NCI-H2171 (cell line): ENCODE results near the gene SEMA3B.
"Not testable (repeated sequence)": the region's sequence is repeated elsewhere in the genome, so short reads cannot be mapped to it uniquely, and the experiment has no call there.

Experiments
- DNase-seq: peaks from one replicate; lab custom pipeline; 2025; lab: John Stamatoyannopoulos, UW

SEMA3B gene

DNA sequence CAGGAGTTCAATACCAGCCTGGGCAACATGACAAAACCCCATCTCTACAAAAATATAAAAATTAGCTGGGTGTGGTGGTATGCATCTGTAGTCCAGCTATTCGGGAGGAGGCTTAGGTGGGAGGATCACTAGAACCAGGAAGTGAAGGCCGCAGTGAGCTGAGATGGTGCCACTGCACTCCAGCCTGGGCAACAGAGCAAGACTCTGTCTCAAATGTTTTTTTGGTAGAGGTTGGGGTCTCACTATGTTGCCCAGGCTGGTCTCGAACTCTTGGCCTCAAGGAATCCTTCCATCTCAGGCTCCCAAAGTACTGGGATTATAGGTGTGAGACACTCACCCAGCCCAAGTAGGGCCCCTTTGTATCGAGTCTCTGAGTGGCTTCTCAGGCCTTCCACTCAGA, 25.1 kb downstream of the SEMA3B start:
- no peak for DNase-seq

DNA sequence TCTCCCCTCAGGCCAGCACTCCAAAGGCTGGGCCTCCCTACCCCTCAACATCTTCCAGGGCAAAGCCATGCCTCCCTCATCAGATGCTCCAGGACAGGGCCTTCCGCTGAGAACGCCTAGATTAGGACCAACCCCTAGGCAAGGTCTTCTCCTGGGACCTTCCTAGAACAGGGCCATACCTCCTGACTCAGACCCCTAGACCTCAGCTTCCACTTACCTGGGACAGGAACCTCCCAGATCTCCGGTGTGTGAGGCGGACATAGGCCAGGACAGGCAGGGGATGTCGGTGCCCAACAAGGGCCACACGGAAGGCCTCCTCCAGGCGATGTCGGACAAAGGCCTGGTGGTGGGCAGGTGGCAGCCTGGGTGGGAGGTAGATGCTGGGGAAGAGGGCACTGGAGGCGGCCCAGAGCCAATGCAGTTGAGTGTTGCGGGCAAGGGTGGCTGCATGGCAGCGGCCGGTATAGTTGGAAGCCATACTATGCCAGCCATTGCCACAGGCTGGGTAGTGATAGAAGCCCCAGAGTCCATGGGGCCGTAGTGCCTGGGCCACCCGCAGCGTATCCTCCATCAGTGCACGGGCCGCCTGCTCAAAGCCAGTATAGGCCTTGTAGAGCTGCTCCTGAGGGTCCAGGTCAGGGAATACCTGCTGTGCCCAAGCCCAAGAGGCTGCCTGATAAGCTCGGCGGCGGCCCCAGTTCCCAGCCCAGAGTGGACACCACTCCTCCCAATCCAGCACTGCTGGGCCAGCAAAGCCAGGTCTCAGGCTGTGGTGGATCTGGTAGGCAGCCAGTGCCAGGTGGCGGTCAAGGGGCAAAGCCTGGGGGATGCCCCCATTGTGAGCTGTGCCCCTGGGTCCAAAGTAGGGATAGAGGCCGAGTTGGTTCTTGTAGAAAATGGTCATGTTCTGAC, 25.8 kb downstream of the SEMA3B start:
- no peak for DNase-seq

DNA sequence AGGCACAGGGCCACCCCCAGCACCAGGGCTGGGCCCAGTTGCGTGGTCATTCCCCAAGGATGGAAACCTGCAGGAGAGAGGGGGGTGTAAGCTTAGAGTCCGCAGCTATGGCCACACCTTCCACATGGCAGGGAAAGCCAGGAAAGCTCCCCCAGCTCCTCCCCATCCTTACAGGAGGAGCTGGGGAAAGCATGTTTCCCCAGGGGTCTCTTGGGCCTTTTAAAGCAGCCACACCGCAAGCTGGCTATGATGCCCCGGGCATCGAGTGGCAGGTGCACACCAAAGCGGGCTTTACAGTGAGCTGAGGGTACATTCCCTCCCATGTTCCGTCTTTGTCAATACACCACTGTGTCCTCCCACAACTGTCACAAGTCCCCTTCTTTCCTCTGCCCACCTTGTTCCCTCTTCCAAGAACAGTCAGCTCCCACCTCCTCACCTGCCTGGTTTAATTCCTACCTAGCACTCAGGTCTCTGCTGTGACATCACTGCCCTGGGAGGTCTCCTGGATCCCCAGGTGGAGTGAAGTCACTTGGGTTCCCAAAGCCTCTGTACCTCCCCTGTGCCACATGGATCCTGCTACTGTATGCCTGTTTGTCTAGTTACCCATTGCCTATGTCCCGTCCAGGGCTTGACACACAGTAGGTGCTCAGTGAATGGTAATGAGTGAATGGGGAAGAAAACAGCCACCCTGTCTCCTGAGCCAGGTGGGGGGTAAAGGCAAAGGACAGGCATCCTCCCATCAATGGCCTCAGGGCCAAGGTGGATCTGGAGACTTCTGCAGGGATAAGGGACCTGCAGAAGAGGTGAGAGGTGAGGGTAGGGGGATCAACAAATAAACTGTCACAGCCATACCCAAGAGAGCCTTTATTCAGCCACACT, 26.8 kb downstream of the SEMA3B start:
- DNase-seq: no peak

DNA sequence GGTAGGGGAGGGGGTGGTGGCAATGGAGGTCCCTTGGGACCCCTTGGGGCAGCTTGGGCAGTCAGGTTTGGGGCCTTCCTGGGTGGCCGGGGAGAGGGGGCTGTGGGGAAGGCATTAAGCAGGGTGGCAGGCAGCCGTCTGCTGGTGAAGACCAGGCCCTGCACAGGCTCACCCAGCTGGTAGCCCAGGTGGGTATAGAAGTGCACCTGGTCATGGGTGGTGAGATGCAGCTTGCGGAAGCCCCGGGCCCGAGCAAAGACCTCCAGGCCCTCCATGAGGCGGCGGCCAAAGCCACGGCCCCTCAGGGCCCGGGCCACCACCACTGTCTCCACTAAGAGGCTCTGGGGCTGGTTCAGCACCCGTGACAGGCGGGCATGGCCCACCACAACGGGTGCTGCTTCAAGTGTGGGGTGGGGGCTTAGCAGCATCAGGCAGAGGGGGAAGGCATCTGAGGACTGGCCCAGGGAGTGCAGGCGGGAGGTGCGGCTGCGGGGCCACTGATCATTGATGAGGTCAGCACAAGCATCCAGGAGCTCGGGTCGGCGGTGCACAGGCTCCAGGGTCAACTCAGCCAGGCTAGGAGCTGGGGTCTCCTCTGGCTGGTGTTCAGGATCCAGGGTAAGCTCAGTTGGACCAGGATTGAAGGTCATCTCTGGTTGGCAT, 27.9 kb downstream of the SEMA3B start:
- DNase-seq: no peak

DNA sequence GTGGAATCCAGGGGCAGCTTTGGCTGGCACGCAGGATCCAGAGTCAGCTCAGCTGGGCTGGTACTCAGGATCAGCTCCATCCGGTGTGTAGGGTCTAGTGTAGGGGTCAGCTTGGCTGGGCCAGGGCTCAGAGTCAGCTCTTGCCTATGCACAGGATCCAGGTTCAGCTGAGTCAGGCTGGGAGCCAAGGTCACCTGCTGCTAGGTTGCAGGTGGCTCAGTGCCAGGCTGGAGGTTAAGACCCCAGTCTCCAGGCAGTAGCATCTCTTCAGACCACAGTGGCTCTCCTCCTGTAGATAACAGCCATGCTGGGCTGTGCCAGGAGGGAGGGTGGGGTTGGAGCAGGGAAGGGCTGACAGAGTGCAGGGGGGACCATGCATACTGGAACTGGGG, 28.4 kb downstream of the SEMA3B start:
- no peak for DNase-seq

DNA sequence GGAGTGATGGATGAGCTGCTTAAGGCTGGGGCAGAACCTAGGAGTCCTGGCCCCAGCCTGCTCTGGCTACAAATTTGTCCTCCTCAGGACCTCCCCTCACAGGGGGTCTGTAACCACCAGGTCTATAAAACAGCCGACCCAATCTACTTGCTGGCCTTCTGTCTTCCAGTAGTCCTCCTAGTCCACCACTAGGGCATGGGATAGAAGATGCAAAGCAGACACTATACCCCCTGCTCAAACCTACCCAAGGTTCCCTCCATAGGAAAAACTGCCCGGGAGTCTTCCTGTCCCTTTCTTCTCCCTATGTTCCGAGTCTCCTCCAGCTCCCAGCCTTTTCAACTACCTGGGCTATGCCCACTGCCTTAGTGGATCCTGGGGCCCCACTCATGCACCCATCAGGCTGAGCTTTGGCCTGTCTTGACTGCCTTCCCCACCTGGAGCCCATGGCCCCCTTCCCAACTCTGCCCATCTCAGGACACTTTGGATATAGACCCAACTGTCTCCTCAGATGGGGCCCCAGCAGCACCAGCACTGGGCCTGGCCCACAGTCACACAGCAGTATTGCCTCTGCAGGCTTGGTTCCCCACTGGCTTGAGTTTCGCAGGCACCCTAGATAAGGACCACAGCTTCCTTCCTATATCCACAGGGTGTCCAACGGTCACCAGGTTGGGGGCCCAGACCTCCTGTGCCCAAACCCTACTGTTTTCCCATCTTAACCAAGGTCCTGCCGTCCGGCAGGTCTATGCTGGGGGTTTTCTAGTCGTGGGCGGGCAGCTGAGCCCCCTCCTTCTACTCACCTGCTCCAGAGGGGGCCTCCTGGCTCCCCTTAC, 29.2 kb downstream of the SEMA3B start:
- no peak for DNase-seq

DNA sequence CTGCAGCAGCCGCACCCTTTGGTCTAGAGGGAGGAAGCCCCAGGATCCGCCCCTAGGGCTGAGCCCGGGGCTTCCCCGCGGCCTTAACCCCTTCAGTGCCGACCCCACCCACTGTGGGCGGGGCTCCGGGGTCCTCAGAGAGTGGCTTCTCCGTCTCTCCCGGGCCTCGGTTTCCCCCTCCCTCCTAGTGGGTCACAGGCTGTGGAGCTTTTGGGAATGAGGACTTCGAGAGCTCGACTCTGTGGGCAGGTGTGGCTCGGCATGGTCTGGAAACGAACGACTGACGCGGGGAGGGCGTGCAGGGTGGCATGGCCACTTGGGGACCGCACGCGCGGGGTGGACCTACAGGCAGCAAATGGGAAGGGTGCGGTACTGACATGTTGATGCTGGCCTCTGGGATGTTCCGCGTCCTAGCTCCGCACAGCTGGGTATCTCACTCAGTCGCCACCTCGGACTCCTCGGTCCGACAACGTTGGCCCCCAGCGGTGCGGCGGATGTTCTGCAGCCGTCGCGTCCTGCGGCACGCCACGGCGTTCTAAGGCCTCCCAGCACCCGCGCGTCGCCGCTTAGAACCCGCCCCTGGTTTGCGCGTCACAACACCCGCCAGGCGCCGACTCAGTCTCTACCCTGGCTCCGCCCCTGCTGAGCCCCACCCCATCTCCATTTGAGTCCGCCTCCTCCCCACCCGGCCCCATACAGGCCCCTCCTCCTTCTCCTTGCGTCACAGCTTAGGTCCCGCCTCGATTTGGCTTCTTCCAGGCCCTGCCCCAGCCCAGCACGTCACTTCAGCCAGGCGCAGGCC, 30.1 kb downstream of the SEMA3B start, which contains the start of the genes HYAL3 and NAA80:
Gene HYAL3 (minus strand): TSS at position 570 of the 802 bp plus-strand sequence. CDS start 3,803 bp downstream, outside the sequence.
Gene NAA80 (minus strand): TSS at position 570 of the 802 bp plus-strand sequence. CDS start 1,942 bp downstream, outside the sequence.
- peak; percentile 93 for DNase-seq

DNA sequence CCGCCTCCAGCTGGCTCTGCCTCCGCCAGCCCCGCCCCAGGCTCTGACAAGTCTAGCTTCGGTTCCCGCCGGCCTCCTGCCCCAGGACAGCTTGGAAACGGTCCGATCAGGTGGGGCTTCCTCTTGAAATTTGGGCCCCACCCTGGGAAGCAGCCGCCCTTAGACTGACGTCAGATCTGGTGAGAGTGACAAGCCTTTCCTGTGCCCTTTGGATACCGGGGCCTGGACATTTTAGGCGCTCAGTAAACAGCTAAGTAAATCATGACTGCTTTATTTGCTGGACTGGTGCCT, 30.6 kb downstream of the SEMA3B start:
- no peak for DNase-seq

DNA sequence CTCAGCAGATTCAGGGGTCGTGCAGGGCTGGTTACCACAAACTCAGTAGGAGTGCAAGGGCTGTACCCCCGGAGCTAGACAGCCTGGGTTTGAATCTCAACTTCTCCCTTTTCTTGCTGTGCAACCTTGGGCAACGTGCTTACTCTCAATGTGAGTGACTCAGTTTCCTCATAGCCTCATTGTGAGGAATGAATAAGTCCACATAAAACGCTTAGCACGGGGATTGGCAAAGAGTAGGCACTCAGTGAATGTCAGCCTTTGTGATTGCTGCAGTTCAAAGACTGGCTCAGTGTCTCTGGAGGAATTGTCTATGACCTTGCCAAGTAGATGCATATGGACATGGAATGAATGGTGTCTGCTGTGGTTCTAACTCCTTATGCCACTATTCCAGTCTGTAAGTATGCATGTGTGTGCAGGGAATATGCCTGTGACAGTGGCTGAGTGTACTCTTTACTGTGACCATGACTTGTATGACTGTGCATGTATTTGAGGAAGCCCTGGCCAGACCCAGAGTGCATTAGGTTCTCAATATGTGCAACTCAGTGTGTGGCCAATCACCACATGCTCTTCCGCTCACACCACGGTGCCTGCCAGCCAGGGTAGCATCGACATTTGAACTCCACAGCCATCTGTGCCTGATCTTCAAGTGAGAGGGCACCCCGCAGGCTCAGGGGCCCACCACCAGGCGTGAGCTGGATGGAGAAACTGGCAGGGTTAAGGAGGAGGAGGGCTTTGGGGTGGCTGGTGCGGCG, 31.2 kb downstream of the SEMA3B start:
- no peak for DNase-seq

DNA sequence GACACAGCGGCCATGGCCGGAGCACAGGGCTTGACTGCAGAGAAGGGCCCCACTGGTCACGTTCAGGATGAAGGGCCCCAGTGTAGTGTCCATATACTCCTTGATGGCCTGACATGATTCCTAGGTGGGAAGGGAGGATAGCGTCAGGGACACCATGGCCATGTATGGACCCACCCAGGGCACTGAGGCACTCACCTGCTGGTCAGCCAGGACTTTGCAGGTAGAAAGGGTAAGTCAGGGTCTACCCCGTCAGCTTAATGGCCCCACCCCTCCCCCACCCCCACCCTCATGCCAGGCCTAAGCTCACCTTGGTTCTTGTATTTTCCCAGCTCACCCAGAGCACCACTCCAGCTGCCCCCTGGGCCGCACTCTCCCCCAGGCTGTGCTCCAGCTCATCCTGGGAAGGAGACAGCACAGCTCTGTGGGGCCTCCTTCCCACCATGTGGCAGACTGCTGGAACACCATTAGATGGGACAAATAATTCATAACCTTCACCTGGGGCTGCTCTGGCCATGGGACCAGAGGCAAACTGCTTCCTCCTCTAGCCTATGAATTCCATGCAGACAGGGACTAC, 31.8 kb downstream of the SEMA3B start:
- no peak for DNase-seq

DNA sequence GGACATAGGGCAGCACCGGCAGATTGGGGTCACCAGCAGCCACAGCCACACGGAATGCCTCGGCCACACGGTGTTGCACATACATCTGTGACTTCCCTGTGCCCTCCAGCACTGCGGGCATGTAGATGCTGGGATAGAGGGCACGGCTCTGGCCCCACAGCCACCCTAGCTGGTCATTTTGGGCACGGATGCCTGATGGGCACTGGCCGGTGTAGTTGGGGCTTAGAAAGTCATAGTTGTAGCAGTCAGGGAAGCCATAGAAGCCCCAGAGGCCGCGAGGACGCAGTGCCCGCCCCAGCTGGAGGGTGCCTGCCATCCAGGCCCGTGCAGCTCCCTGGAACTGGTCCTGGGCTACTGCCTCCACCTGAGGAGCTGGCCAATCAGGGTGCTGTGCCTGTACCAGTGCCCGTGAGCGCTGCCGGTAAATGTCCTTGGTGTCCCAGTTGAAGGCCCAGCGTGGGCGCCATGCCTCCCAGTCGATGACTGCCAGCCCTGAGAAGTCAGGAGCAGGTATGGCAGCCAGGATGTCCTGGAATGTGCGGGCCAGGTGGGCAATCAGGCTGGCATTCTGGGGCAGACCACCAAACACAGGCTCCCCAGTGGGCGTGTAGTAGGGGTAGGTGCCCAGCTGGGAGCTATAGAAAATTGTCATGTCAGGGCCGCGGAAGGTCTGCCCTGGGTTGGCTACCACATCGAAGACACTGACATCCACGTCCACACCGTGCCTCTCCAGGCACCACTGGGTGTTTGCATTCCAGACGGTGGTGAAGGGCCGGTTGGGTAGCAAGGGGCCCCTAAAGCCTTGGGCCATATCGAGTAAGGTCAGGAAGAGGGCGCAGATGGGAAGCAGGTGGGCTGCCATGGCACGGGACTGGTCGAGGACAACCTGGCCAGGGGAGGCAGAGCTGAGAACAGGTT, 33.4 kb downstream of the SEMA3B start:
- DNase-seq: no peak

DNA sequence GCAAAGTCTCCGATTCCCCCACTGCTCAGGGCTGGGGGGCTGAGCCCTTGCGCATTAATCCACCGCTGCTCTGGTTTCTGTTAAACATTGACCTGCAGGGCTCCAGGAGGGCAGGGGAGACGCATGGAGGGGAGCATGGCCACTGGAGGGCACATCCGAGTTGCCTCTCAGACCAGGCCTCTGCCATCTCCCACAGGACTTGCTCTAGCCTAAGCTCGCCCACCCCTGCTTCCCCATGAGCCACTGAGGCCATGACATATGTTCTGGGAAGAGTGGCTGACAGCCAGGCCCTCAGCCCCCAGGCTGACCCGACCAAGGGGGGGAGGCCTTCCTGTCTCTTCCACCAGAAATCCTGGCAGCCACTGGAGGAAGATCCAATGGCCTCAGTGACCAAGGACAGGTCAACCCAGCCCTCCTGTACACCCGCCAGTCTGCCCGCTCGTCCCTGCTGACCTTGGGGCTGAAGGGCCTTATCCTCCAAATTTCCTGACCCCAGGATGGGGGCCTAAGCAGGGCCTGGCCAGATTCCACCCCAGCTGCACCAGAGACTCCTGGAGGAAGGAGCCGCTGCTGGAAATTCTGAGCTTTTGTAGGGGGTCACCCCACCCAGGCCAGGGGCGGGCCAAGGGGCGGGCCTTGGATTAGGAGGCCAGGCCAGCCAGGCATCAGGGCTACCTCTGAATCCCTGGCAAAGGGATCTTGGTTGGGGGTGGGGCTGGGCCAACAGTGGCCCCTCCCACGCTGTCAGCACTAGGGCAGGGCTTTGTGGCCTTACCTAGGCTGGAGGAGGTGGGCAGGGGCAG, 34.3 kb downstream of the SEMA3B start, which contains the start of gene HYAL1:
Gene HYAL1 (minus strand): TSS at position 562 of the 803 bp plus-strand sequence. CDS start 618 bp downstream, outside the sequence.
- DNase-seq: no peak

DNA sequence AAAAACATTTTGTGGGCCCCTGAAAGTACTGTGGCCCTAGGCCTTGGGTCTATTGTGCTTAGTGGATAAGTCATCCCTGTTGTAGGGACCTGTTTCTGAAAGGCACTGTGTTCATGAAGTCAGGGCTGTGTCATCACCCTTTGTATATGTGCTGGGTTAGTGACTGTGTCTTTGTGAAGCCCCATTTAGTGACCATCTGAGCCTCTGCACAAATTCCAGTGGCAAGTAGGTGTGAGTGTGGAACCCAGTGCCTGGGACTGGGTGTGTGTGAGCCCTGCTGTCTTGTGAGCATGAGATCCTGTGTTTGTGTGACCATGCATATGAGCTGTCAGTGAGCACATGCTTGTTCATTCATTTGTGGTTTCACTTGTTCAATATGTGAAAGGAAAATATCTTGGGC, 35.7 kb downstream of the SEMA3B start:
- no peak for DNase-seq

DNA sequence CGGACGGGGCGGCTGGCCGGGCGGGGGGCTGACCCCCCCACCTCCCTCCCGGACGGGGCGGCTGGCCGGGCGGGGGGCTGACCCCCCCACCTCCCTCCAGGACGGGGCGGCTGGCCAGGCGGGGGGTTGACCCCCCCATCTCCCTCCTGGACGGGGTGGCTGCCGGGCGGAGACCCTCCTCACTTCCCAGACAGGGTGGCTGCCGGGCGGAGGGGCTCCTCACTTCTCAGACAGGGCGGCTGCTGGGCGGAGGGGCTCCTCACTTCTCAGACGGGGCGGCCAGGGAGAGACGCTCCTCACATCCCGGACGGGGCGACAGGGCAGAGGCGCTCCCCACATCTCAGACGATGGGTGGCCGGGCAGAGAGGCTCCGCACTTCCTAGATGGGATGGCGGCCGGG, 43.1 kb downstream of the SEMA3B start:
- DNase-seq: not testable (repeated sequence)

DNA sequence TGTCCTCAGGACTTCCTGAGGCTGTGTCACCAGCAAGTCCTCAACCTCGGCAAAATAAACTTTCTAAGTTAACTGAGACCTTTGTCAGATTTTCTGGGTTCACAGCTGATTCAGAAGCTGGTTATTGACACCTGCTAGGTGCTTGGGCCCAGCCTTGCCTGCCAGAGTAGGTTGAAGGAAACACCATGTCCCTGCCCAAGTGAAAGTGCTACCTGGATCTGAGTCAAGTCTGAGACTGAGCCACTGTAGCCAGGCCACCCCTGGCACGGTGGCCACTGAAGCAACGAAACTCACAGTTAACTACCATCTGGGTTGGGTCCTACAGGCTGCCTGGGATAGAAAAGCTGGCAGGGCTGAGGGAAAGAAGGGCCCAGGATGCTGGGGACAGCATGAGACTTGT, 45.4 kb downstream of the SEMA3B start:
- no peak for DNase-seq

DNA sequence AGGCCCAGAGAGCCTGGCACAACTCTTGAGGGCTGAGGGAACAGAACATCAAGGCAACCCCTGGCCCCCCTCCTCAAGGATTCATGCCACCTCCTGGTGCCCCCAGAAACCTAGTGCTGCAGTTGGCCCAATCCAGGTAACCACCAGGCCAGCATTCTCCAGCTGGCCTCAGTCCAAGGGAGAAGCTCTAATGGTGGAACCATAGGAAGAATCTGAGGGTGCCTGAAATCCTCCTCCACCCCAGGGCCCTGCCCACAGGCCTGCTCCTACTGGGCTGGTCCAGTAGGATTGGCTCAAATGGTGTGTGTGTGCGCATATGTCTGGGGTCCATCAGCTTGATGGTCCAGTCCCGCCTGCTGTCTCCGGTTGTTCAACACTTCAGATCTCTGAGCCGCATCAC, 45.9 kb downstream of the SEMA3B start:
- no peak for DNase-seq

DNA sequence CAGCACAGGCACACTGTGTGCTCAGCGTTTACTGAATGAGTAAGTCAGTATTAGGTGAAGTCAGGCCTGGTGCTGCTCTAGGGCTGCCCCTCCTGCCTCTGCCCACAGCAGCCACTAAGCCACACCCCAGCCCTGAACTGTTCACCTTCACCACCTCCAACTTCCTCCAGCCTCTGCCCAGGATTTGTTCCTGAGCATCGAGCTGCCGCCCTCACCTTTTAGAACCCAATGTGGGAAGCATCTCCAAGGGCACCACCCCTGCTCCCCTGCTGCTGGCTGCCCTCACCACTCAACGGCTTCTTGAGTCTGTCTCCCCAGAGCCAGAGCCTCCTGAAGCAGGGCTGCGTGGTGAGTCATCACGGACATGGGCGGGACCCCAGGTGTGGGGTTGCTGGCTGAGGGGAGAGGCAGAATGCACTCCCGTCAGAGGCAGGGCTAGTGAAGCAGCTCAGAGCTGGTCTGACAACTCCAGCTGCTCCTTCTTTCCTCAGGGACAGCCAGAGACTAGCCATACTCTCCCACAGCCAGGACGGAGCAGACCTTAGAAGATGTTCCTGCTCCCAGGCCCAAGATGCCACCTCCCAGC, 47.8 kb downstream of the SEMA3B start:
- peak; percentile 16 for DNase-seq
